NCI-H460 (cell line): ENCODE data around the gene ANKRD29. TPM values are rescaled to one million over a fixed set of nuclear protein-coding genes. Genes with fewer than 3 reads are reported as not detected.
"Not testable (repeated sequence)": the region's sequence is repeated elsewhere in the genome, so short reads cannot be mapped to it uniquely, and the experiment has no call there.

Experiments used
- DNase-seq: peaks from one replicate; pipeline ENCODE4 v3.0.0-alpha.2; 2016; ENCODE audit warnings: low read depth; ENCODE audit errors: extremely low read depth
- small RNA-seq, 2 experiments: library from RNA; depleted of rRNA; stranded (forward); fragments of <200 nt; gene quantifications; one replicate each; pipeline ENCODE3, GENCODE V24; 2014
- total RNA-seq: library from RNA; depleted of rRNA; stranded (reverse); fragments of >200 nt; shearing (Covaris generic); gene quantifications from 2 replicates; pipeline ENCODE4 v1.2.3, GENCODE V29; 2014; rRNA removed

The ANKRD29 gene
- total RNA-seq, 1 experiment from 2014 or later: 7.4 TPM

GRCh38 chr18:23568281-23569138, 94.2 kb downstream of the ANKRD29 start:
- DNase-seq: no peak

GRCh38 chr18:23567671-23568070, 95.0 kb downstream of the ANKRD29 start:
- no peak for DNase-seq

GRCh38 chr18:23565916-23566547, 96.7 kb downstream of the ANKRD29 start:
- no peak for DNase-seq

- no peak for DNase-seq
Measured at GRCh38 chr18:23563377-23564043, 99.2 kb downstream of the ANKRD29 start.

- DNase-seq: no peak
Measured at GRCh38 chr18:23560186-23560585, 102.5 kb downstream of the ANKRD29 start.

- not testable (repeated sequence) for DNase-seq
Measured at GRCh38 chr18:23557511-23557910, 105.2 kb downstream of the ANKRD29 start.

GRCh38 chr18:23556145-23556780, 106.4 kb downstream of the ANKRD29 start:
- DNase-seq: no peak

- DNase-seq: no peak
Measured at GRCh38 chr18:23553887-23554286, 108.8 kb downstream of the ANKRD29 start.

- DNase-seq: no peak
Measured at GRCh38 chr18:23552505-23552904, 110.2 kb downstream of the ANKRD29 start.

- no peak for DNase-seq
Measured at GRCh38 chr18:23551978-23552377, 110.7 kb downstream of the ANKRD29 start.

GRCh38 chr18:23550898-23551297, 111.8 kb downstream of the ANKRD29 start:
- no peak for DNase-seq

Small RNAs within 50 kb of the gene (small RNA-seq; reads per million reads assigned to genes)
- gene RF00019: 0 reads per million in 2 experiments

Other genes starting within 250 kb of the ANKRD29 start
- gene RIOK3, start 209.6 kb downstream of the ANKRD29 start, total RNA-seq: 94.9 and 105 TPM in 2 replicates
- gene RMC1, start 159.4 kb downstream of the ANKRD29 start, total RNA-seq: 28.3 and 37.7 TPM in 2 replicates
- gene NPC1, start 76.4 kb downstream of the ANKRD29 start, total RNA-seq: 36.0 and 43.3 TPM in 2 replicates
- gene LAMA3, start 26.5 kb upstream of the ANKRD29 start, total RNA-seq: 3.4 and 3.9 TPM in 2 replicates